RWPE1 (cell line): ENCODE results near the gene FREM1.

Experiments used
- CTCF ChIA-PET: fragments of 350-600 bp; sonication (Branson Sonifier 250); formaldehyde crosslinking; extraction: SDS; loops from one replicate; lab custom pipeline; 2021; lab: Yijun Ruan, JAX
- POLR2A ChIA-PET: fragments of 400-600 bp; formaldehyde crosslinking; extraction: SDS; loops from one replicate; lab custom pipeline; 2020; ENCODE audit warnings: antibody characterized with exemption; ENCODE audit not compliant: low non-redundant PET; lab: Yijun Ruan, JAX
- DNase-seq: peaks from one replicate; pipeline ENCODE4 v3.0.0; 2012; ENCODE audit warnings: low spot score
- H3K27ac ChIP-seq: fragments of 450-650 bp; 2 replicates; pipeline ENCODE4 v1.5.1; 2017
- CTCF ChIP-seq: fragments of 450-650 bp; conservative IDR thresholded peaks from 2 replicates; pipeline ENCODE4 v1.5.1; 2017; ENCODE audit warnings: low read depth, mild to moderate bottlenecking

The FREM1 gene

GRCh38 chr9:14813336-14814248, 96.6 kb downstream of the FREM1 start:
- ChIA-PET CTCF (interaction anchor here (0.6 kb wide), 1 partner anchor 242 kb away, joined by 3 read pairs; no protein-coding TSS in a partner anchor), POLR2A (no interaction called here)
- no peak for DNase-seq
- H3K27ac ChIP-seq = no peak overlapping the region
- no peak for TF ChIP-seq CTCF

- CTCF ChIA-PET = no interaction called here
- no peak overlapping the region for H3K27ac ChIP-seq
Measured at GRCh38 chr9:14812806-14813205, 97.4 kb downstream of the FREM1 start.

GRCh38 chr9:14811844-14812243, 98.4 kb downstream of the FREM1 start:
- no peak overlapping the region for H3K27ac ChIP-seq
- TF ChIP-seq CTCF = no peak
- ChIA-PET POLR2A (no interaction called here), CTCF (no interaction called here)
- no peak for DNase-seq

More at GRCh38 chr9:14812806-14813205, 97.4 kb downstream of the FREM1 start:
- no peak for DNase-seq
- POLR2A ChIA-PET = no interaction called here
- no peak for TF ChIP-seq CTCF

GRCh38 chr9:14806941-14807520, 103.2 kb downstream of the FREM1 start:
- no peak for TF ChIP-seq CTCF
- H3K27ac ChIP-seq = no peak overlapping the region
- POLR2A ChIA-PET = no interaction called here
- no peak for DNase-seq
- CTCF ChIA-PET = no interaction called here

GRCh38 chr9:14799030-14799429, 111.2 kb downstream of the FREM1 start:
- TF ChIP-seq CTCF = no peak
- DNase-seq = no peak
- ChIA-PET POLR2A (no interaction called here), CTCF (no interaction called here)
- no peak overlapping the region for H3K27ac ChIP-seq

GRCh38 chr9:14797435-14797834, 112.8 kb downstream of the FREM1 start:
- ChIA-PET CTCF (no interaction called here), POLR2A (no interaction called here)
- DNase-seq = peak; percentile 14
- TF ChIP-seq CTCF = no peak
- no peak overlapping the region for H3K27ac ChIP-seq
